Fibroblast of villous mesenchyme (primary cell): ENCODE data around the gene THRB. TPM values are rescaled to one million over a fixed set of nuclear protein-coding genes. Genes with fewer than 3 reads are reported as not detected.

Source experiments
- DNase-seq: peaks from one replicate; pipeline ENCODE4 v3.0.0-alpha.2; 2010; ENCODE audit warnings: low read depth
- H3K4me3 ChIP-seq: 2 replicates; pipeline ENCODE4 v1.5.1; 2011; ENCODE audit warnings: low read depth, mild to moderate bottlenecking, low read length
- CTCF ChIP-seq: IDR thresholded peaks from 2 replicates; pipeline ENCODE4 v1.5.1; 2012; ENCODE audit warnings: low read depth, mild to moderate bottlenecking, low read length; ENCODE audit not compliant: insufficient read depth
- total RNA-seq: library from RNA; depleted of rRNA; stranded (reverse); fragments of >200 nt; gene quantifications from 2 replicates; pipeline ENCODE4 v1.2.3, GENCODE V29; 2012

Gene THRB
- total RNA-seq, 1 donor, result 13.4 TPM

GRCh38 chr3:24311881-24312280 is 182.8 kb downstream of the THRB start:
- TF ChIP-seq CTCF, result no peak
- no peak overlapping the region for H3K4me3 ChIP-seq
- DNase-seq, result no peak

- DNase-seq, result no peak
- TF ChIP-seq CTCF, result no peak
- H3K4me3 ChIP-seq, result no peak overlapping the region
These were observed 183.8 kb downstream of the THRB start for GRCh38 chr3:24310887-24311286.

GRCh38 chr3:24306518-24306917 is 188.1 kb downstream of the THRB start:
- no peak for DNase-seq
- no peak for TF ChIP-seq CTCF
- no peak overlapping the region for H3K4me3 ChIP-seq

- no peak for TF ChIP-seq CTCF
- H3K4me3 ChIP-seq, result no peak overlapping the region
- peak; percentile 17 for DNase-seq
These were observed 188.7 kb downstream of the THRB start for GRCh38 chr3:24305795-24306467.

GRCh38 chr3:24303057-24303754 is 191.4 kb downstream of the THRB start:
- peak; percentile 26 for DNase-seq
- no peak for TF ChIP-seq CTCF
- no peak overlapping the region for H3K4me3 ChIP-seq

GRCh38 chr3:24302396-24302795 is 192.3 kb downstream of the THRB start:
- no peak overlapping the region for H3K4me3 ChIP-seq
- DNase-seq, result no peak
- TF ChIP-seq CTCF, result no peak

- TF ChIP-seq CTCF, result no peak
- DNase-seq, result no peak
- H3K4me3 ChIP-seq, result no peak overlapping the region
These were observed 193.7 kb downstream of the THRB start for GRCh38 chr3:24300949-24301348.
